H1 (cell line): Measurements from ENCODE around the gene UNC5B. TPM values are rescaled to one million over a fixed set of nuclear protein-coding genes. Genes with fewer than 3 reads are reported as not detected.

ENCODE experiments used
- CHD2 ChIP-seq: IDR thresholded peaks from 2 replicates; pipeline ENCODE4 v1.6.1; 2012; ENCODE audit warnings: low read length, improper control_type of control experiment
- EGR1 ChIP-seq: IDR thresholded peaks from 2 replicates; pipeline ENCODE4 v1.6.1; 2011; ENCODE audit warnings: low read depth, low read length, borderline replicate concordance
- GABPA ChIP-seq: IDR thresholded peaks from 2 replicates; pipeline ENCODE4 v1.6.1; 2011; ENCODE audit warnings: mild to moderate bottlenecking, low read length, moderate library complexity, borderline replicate concordance; ENCODE audit not compliant: insufficient read depth
- HDAC2 ChIP-seq, 2 experiments: fragments of 300-600 bp in 1 of 2; sonication (generic) in 1 of 2; IDR thresholded peaks; 2 replicates each; pipeline ENCODE4 v1.6.1; 2011 to 2012; ENCODE audit warnings: low read depth in 2 of 2, low read length in 2 of 2, mild to moderate bottlenecking in 2 of 2, moderate library complexity in 2 of 2, borderline replicate concordance in 1 of 2, inconsistent platforms in 1 of 2
- KDM4A ChIP-seq: IDR thresholded peaks from one replicate; pipeline ENCODE4 v1.7.1; 2012; ENCODE audit warnings: low read depth, mild to moderate bottlenecking, moderate library complexity, low read length, inconsistent platforms; ENCODE audit not compliant: severe bottlenecking
- RAD21 ChIP-seq, 2 experiments: IDR thresholded peaks in 1 of 2; conservative IDR thresholded peaks in 1 of 2; 2 replicates each; pipeline ENCODE4 v1.6.1; 2011; ENCODE audit warnings: low read depth in 2 of 2, low read length in 2 of 2, improper control_type of control experiment in 1 of 2, inconsistent platforms in 1 of 2, mild to moderate bottlenecking in 1 of 2, moderate library complexity in 1 of 2
- RFX5 ChIP-seq: IDR thresholded peaks from 2 replicates; pipeline ENCODE4 v1.6.1; 2011; ENCODE audit warnings: low read depth, low read length, improper control_type of control experiment, borderline replicate concordance
- SP1 ChIP-seq: IDR thresholded peaks from 2 replicates; pipeline ENCODE4 v1.6.1; 2011; ENCODE audit warnings: low read depth, low read length
- SUZ12 ChIP-seq: fragments of 200-600 bp; sonication (generic); IDR thresholded peaks from 2 replicates; pipeline ENCODE4 v1.6.1; 2012; ENCODE audit warnings: mild to moderate bottlenecking, inconsistent platforms, low read length, moderate library complexity, mixed read lengths
- polyA plus RNA-seq, 7 experiments: library from polyadenylated mRNA; depleted of rRNA in 3 of 7; stranded (reverse) in 5 of 7; unstranded in 2 of 7; fragments of >200 nt in 5 of 7; fragments of 200-250 nt in 2 of 7; gene quantifications; 1 replicate in 5 of 7; 2 replicates in 1 of 7; 4 replicates in 1 of 7; pipeline versions ENCODE4 v1.2.1 to v1.2.3, GENCODE V29; 2011 to 2013; ENCODE audit warnings: missing spikeins in 2 of 7, mixed read lengths in 2 of 7
- total RNA-seq: library from RNA; stranded (reverse); fragmentation: NEBNext Ultra II Directional; extraction: Animal tissue kit (Norgen Biotek cat#: 25700); gene quantifications from 2 replicates; pipeline ENCODE4 v1.2.1, GENCODE V29; 2021
- TF ChIP-seq, protein P1 (sequence below): IDR thresholded peaks from 2 replicates; pipeline ENCODE4 v1.6.1; 2012; ENCODE audit warnings: inconsistent platforms

The UNC5B gene
- total and polyA plus RNA-seq, 2 of the 8 experiments (the other 6 are each of a cell fraction or from before 2014, with no cell fraction given): 27.9 to 31.8 TPM

- TF ChIP-seq KDM4A (peak; percentile 31), GABPA (no peak), SP1 (peak; percentile 64; the same call in 1 of the 2 replicates), RFX5 (no peak), SUZ12 (0 out of 2 replicates have a peak, but pooled peaks have one; percentile 29), HDAC2 (IDR thresholded peaks at IDR 0.05; ENCODE audit: borderline replicate concordance in 1 of 2, low read depth in 2 of 2, low read length in 2 of 2) (no peak), CHD2 (peak; percentile 85), RAD21 (IDR thresholded peaks at IDR 0.05 in 1 of 2, conservative IDR thresholded peaks at IDR 0.05 in 1 of 2; ENCODE audit: low read depth in 2 of 2, low read length in 2 of 2) (peak; percentile 6 to 40; a peak in 3 of 4 replicates), EGR1 (peak; percentile 35; the same call in 1 of the 2 replicates)
- TF ChIP-seq, protein P1, sequence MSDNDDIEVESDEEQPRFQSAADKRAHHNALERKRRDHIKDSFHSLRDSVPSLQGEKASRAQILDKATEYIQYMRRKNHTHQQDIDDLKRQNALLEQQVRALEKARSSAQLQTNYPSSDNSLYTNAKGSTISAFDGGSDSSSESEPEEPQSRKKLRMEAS: no peak; the same call in 1 of the 2 replicates
These were observed at the start of gene UNC5B (continued) for GRCh38 chr10:71212318-71213126.
